IPS-15b (cell line): ENCODE measurements around the gene REXO4.
"Not testable (repeated sequence)": the region's sequence is repeated elsewhere in the genome, so short reads cannot be mapped to it uniquely, and the experiment has no call there.

Experiments used
- H3K27me3 ChIP-seq: one replicate; pipeline ENCODE4 v1.6.1; 2013; ENCODE audit warnings: low read length; ENCODE audit not compliant: control insufficient read depth, insufficient read depth
- H3K36me3 ChIP-seq: one replicate; pipeline ENCODE4 v1.6.1; 2013; ENCODE audit warnings: low read length; ENCODE audit not compliant: control insufficient read depth, insufficient read depth
- H3K4me1 ChIP-seq: one replicate; pipeline ENCODE4 v1.6.1; 2013; ENCODE audit warnings: mild to moderate bottlenecking, low read length; ENCODE audit not compliant: control insufficient read depth, insufficient read depth
- H3K4me3 ChIP-seq: one replicate; pipeline ENCODE4 v1.5.1; 2013; ENCODE audit warnings: low read depth, low read length
- H3K9ac ChIP-seq: one replicate; pipeline ENCODE4 v1.6.1; 2013; ENCODE audit warnings: low read depth, mild to moderate bottlenecking, low read length
- H3K9me3 ChIP-seq: one replicate; pipeline ENCODE4 v1.6.1; 2013; ENCODE audit warnings: mild to moderate bottlenecking, low read length; ENCODE audit not compliant: control insufficient read depth, insufficient read depth

Gene REXO4

GRCh38 chr9:133393399-133393798 is 24.4 kb downstream of the REXO4 start:
- H3K36me3 ChIP-seq = no peaks in the 10 kb centered on the region
- H3K4me1 ChIP-seq = no peaks in the 10 kb centered on the region
- H3K27me3 ChIP-seq = no peaks in the 10 kb centered on the region
- no peak overlapping the region for H3K9ac ChIP-seq
- no peaks in the 10 kb centered on the region for H3K9me3 ChIP-seq
- no peak overlapping the region for H3K4me3 ChIP-seq

- H3K9me3 ChIP-seq, H3K4me1 ChIP-seq, H3K27me3 ChIP-seq, H3K4me3 ChIP-seq, H3K9ac ChIP-seq, H3K36me3 ChIP-seq: not testable (repeated sequence)
Observed at GRCh38 chr9:133392308-133392707, 25.5 kb downstream of the REXO4 start.

GRCh38 chr9:133391449-133391848 is 26.4 kb downstream of the REXO4 start:
- not testable (repeated sequence) for H3K9me3 ChIP-seq, H3K4me1 ChIP-seq, H3K27me3 ChIP-seq, H3K36me3 ChIP-seq, H3K9ac ChIP-seq, H3K4me3 ChIP-seq

- Histone ChIP-seq H3K9me3 (no peaks in the 10 kb centered on the region), H3K4me3 (no peak overlapping the region), H3K4me1 (no peaks in the 10 kb centered on the region), H3K27me3 (no peaks in the 10 kb centered on the region), H3K9ac (no peak overlapping the region), H3K36me3 (no peaks in the 10 kb centered on the region)
Observed at GRCh38 chr9:133390713-133391112, 27.1 kb downstream of the REXO4 start.

- Histone ChIP-seq H3K4me1 (no peaks in the 10 kb centered on the region), H3K4me3 (no peak overlapping the region), H3K9me3 (no peaks in the 10 kb centered on the region), H3K9ac (no peak overlapping the region), H3K36me3 (no peaks in the 10 kb centered on the region), H3K27me3 (no peaks in the 10 kb centered on the region)
Observed at GRCh38 chr9:133389562-133389961, 28.2 kb downstream of the REXO4 start.

GRCh38 chr9:133389025-133389557 is 28.7 kb downstream of the REXO4 start:
- Histone ChIP-seq H3K9me3 (no peaks in the 10 kb centered on the region), H3K9ac (no peak overlapping the region), H3K36me3 (no peaks in the 10 kb centered on the region), H3K4me1 (no peaks in the 10 kb centered on the region), H3K27me3 (no peaks in the 10 kb centered on the region), H3K4me3 (no peak overlapping the region)

GRCh38 chr9:133387680-133388079 is 30.1 kb downstream of the REXO4 start:
- H3K4me1 ChIP-seq = no peaks in the 10 kb centered on the region
- no peak overlapping the region for H3K4me3 ChIP-seq
- no peaks in the 10 kb centered on the region for H3K9me3 ChIP-seq
- no peak overlapping the region for H3K9ac ChIP-seq
- H3K27me3 ChIP-seq = no peaks in the 10 kb centered on the region
- no peaks in the 10 kb centered on the region for H3K36me3 ChIP-seq

- no peaks in the 10 kb centered on the region for H3K27me3 ChIP-seq
- no peak overlapping the region for H3K9ac ChIP-seq
- H3K9me3 ChIP-seq = no peaks in the 10 kb centered on the region
- no peaks in the 10 kb centered on the region for H3K36me3 ChIP-seq
- no peaks in the 10 kb centered on the region for H3K4me1 ChIP-seq
- H3K4me3 ChIP-seq = no peak overlapping the region
Observed at GRCh38 chr9:133386338-133386737, 31.5 kb downstream of the REXO4 start.

GRCh38 chr9:133385452-133385851 is 32.4 kb downstream of the REXO4 start:
- Histone ChIP-seq H3K36me3 (no peaks in the 10 kb centered on the region), H3K27me3 (no peaks in the 10 kb centered on the region), H3K4me3 (no peak overlapping the region), H3K9me3 (no peaks in the 10 kb centered on the region), H3K4me1 (no peaks in the 10 kb centered on the region), H3K9ac (no peak overlapping the region)

GRCh38 chr9:133384736-133385321 is 33.0 kb downstream of the REXO4 start:
- no peaks in the 10 kb centered on the region for H3K4me1 ChIP-seq
- H3K9me3 ChIP-seq = no peaks in the 10 kb centered on the region
- H3K27me3 ChIP-seq = no peaks in the 10 kb centered on the region
- H3K9ac ChIP-seq = no peak overlapping the region
- H3K4me3 ChIP-seq = no peak overlapping the region
- no peaks in the 10 kb centered on the region for H3K36me3 ChIP-seq

GRCh38 chr9:133383438-133383837 is 34.4 kb downstream of the REXO4 start:
- Histone ChIP-seq H3K36me3 (no peaks in the 10 kb centered on the region), H3K9ac (no peak overlapping the region), H3K4me3 (no peak overlapping the region), H3K4me1 (no peaks in the 10 kb centered on the region), H3K27me3 (peaks cover 8% of the 10 kb centered on the region), H3K9me3 (no peaks in the 10 kb centered on the region)

GRCh38 chr9:133382507-133383141 is 35.2 kb downstream of the REXO4 start:
- Histone ChIP-seq H3K9ac (no peak overlapping the region), H3K36me3 (no peaks in the 10 kb centered on the region), H3K9me3 (no peaks in the 10 kb centered on the region), H3K27me3 (peaks cover 10% of the 10 kb centered on the region), H3K4me1 (no peaks in the 10 kb centered on the region), H3K4me3 (no peak overlapping the region)
